ENCODE results near the gene DYNLT2.
A peak's percentile ranks its signal among the peaks of the same experiment; 100 is the strongest.

The DYNLT2 gene

GRCh38 chr6:169701954-169702839 is 49.2 kb downstream of the DYNLT2 start, which contains the start of the genes C6orf120 and WDR27:
C6orf120 (plus strand) TSS chr6:169702126; CDS start chr6:169702460, 334 bp downstream.
WDR27 (minus strand) TSS chr6:169702029; CDS start chr6:169689005, 13,024 bp downstream.
- peak; percentile 97 to 98 for DNase-seq (ENCODE audit: low read depth in 2 of 2)

GRCh38 chr6:169701311-169701953 is 49.9 kb downstream of the DYNLT2 start:
- no peak for DNase-seq (ENCODE audit: low read depth in 2 of 2)

- no peak for DNase-seq (ENCODE audit: low read depth in 2 of 2)
Measured at GRCh38 chr6:169700296-169700695, 51.1 kb downstream of the DYNLT2 start.

GRCh38 chr6:169697115-169697514 is 54.3 kb downstream of the DYNLT2 start:
- peak in 1 of 2 donors; percentile 7 for DNase-seq (ENCODE audit: low read depth in 2 of 2)

GRCh38 chr6:169695131-169695530 is 56.2 kb downstream of the DYNLT2 start:
- no peak for DNase-seq (ENCODE audit: low read depth in 2 of 2)

GRCh38 chr6:169692516-169692915 is 58.9 kb downstream of the DYNLT2 start:
- no peak for DNase-seq (ENCODE audit: low read depth in 2 of 2)

GRCh38 chr6:169691260-169691659 is 60.1 kb downstream of the DYNLT2 start:
- no peak for DNase-seq (ENCODE audit: low read depth in 2 of 2)

Measured in stimulated activated CD8-positive, alpha-beta memory T cell treated with anti-CD3 and anti-CD28 coated beads, Interleukin-15, amount 100 ng/mL, for 48 hours (primary cell).